Peyer's patch (tissue), 4 donors: ENCODE results near the gene TEC.

ENCODE experiments used
- POLR2A ChIP-seq, 2 donors: fragments of 450-650 bp; IDR thresholded peaks; one replicate each; pipeline ENCODE4 v1.5.1; 2017; ENCODE audit warnings: antibody characterized with exemption in 2 of 2, mild to moderate bottlenecking in 2 of 2, moderate library complexity in 2 of 2
- TF ChIP-seq, protein P1 (sequence below), 6 experiments: fragments of 450-650 bp in 4 of 6; fragments of 200-600 bp in 2 of 6; sonication (generic) in 1 of 6; IDR thresholded peaks; one replicate each; pipeline ENCODE4 v1.5.1; 2017 to 2019; ENCODE audit warnings: antibody characterized with exemption in 6 of 6, mild to moderate bottlenecking in 3 of 6, moderate library complexity in 1 of 6

DNA sequence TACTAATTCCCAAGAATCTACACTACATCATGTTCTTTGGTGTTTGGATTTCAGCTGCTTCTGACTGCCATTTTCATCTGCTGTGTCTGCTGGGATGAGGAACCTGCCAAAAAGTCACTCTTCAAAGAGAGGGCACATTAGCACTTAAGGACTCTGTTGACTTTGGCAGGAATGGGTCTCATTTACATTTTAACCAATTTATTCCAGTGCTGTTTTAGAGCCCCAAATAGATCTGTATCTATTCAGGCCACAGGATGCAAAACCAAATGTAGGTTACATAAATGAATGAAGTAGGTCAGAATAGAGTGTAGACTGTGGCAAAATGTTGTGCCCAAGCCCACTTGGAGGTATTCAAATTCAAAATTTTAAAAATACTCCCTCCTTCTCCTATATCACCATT lies 150.0 kb downstream of the TEC start:
- TF ChIP-seq, protein P1, sequence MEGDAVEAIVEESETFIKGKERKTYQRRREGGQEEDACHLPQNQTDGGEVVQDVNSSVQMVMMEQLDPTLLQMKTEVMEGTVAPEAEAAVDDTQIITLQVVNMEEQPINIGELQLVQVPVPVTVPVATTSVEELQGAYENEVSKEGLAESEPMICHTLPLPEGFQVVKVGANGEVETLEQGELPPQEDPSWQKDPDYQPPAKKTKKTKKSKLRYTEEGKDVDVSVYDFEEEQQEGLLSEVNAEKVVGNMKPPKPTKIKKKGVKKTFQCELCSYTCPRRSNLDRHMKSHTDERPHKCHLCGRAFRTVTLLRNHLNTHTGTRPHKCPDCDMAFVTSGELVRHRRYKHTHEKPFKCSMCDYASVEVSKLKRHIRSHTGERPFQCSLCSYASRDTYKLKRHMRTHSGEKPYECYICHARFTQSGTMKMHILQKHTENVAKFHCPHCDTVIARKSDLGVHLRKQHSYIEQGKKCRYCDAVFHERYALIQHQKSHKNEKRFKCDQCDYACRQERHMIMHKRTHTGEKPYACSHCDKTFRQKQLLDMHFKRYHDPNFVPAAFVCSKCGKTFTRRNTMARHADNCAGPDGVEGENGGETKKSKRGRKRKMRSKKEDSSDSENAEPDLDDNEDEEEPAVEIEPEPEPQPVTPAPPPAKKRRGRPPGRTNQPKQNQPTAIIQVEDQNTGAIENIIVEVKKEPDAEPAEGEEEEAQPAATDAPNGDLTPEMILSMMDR (IDR thresholded peaks at IDR 0.05) = no peak
- no peak for TF ChIP-seq POLR2A (IDR thresholded peaks at IDR 0.05)
